Superior temporal gyrus (tissue), 1 donor: ENCODE measurements around the gene PDLIM5.

ENCODE experiments used
- DNase-seq: peaks from one replicate; pipeline ENCODE4 v3.0.0-alpha.2; 2016; ENCODE audit errors: extremely low spot score

PDLIM5 gene

GRCh38 chr4:94700298-94700697 lies 248.6 kb downstream of the PDLIM5 start:
- DNase-seq = no peak

GRCh38 chr4:94701631-94702300 lies 250.0 kb downstream of the PDLIM5 start:
- DNase-seq = no peak

GRCh38 chr4:94711635-94712034 lies 259.9 kb downstream of the PDLIM5 start:
- no peak for DNase-seq

- no peak for DNase-seq
These were observed 262.8 kb downstream of the PDLIM5 start for GRCh38 chr4:94714365-94715160.

GRCh38 chr4:94715726-94716125 lies 264.0 kb downstream of the PDLIM5 start:
- DNase-seq = no peak
